HEK293T (cell line): ENCODE data around the gene HIPK4.

ENCODE experiments used
- BHLHE40 ChIP-seq: fragments of 450-650 bp; IDR thresholded peaks from 2 replicates; pipeline ENCODE4 v1.6.1; 2016; ENCODE audit warnings: mild to moderate bottlenecking, moderate library complexity, borderline replicate concordance
- CTBP1 ChIP-seq: fragments of 450-650 bp; IDR thresholded peaks from 2 replicates; pipeline ENCODE4 v1.6.1; 2016; ENCODE audit warnings: borderline replicate concordance
- ELF4 ChIP-seq: fragments of 450-650 bp; IDR thresholded peaks from 2 replicates; pipeline ENCODE4 v1.6.1; 2017; ENCODE audit warnings: antibody characterized with exemption
- FOXK2 ChIP-seq: fragments of 450-650 bp; IDR thresholded peaks from 2 replicates; pipeline ENCODE4 v1.6.1; 2016; ENCODE audit warnings: mild to moderate bottlenecking
- HDGF ChIP-seq: fragments of 450-650 bp; IDR thresholded peaks from 2 replicates; pipeline ENCODE4 v1.6.1; 2017; ENCODE audit warnings: antibody characterized with exemption, borderline replicate concordance
- LEF1 ChIP-seq: fragments of 450-650 bp; IDR thresholded peaks from 2 replicates; pipeline ENCODE4 v1.6.1; 2017; ENCODE audit warnings: mild to moderate bottlenecking, borderline replicate concordance
- TARDBP ChIP-seq: fragments of 450-650 bp; IDR thresholded peaks from 2 replicates; pipeline ENCODE4 v1.6.1; 2016
- ZNF384 ChIP-seq: fragments of 450-650 bp; IDR thresholded peaks from 2 replicates; pipeline ENCODE4 v1.6.1; 2016

DNA sequence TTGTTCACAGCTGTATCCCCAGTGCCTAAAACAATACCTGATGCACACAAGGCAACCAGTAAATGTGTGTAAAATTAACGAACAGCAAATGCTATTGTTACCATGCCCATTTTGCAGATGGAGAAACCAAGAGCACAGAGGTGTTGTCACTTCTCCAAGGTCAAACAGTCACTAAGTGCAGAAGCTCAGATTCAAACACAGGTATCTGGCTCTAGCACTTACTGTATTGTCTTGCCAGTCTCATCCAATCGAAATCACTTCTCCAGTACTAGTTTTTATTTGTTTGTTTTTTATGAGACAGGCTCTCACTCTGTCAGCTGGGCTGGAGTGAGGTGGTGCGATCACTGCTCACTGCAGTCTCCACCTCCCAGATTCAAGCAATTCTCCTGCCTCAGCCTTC is 27.8 kb downstream of the HIPK4 start:
- TF ChIP-seq ELF4: no peak
- TF ChIP-seq TARDBP: no peak
- no peak for TF ChIP-seq LEF1
- TF ChIP-seq FOXK2: no peak
- TF ChIP-seq HDGF: no peak
- TF ChIP-seq BHLHE40: no peak
- no peak for TF ChIP-seq CTBP1
- no peak for TF ChIP-seq ZNF384
